Endothelial cell of umbilical vein (primary cell): ENCODE measurements around the gene RELCH. TPM values are rescaled to one million over a fixed set of nuclear protein-coding genes. Genes with fewer than 3 reads are reported as not detected.

Experiments
- BruUV-seq: library from RNA; stranded (reverse); fragments of 400-500 nt; replicated peaks from 2 replicates; lab custom pipeline; 2021; lab: Mats Ljungman, UMichigan
- CTCF ChIA-PET: fragments of 300-600, 350-600 bp; sonication (Branson Sonifier 250); formaldehyde crosslinking; loops from one replicate; lab custom pipeline; 2021; ENCODE audit warnings: antibody characterized with exemption, inconsistent platforms; lab: Charles Lee
- POLR2A ChIA-PET: fragments of 300-600, 350-600 bp; sonication (Branson Sonifier 250); formaldehyde crosslinking; loops from one replicate; lab custom pipeline; 2021; ENCODE audit warnings: antibody characterized with exemption, inconsistent platforms; lab: Charles Lee
- DNase-seq: peaks from one replicate; pipeline ENCODE4 v3.0.0-alpha.2; 2011; ENCODE audit warnings: low read depth, low spot score
- FAIRE-seq: peaks from 2 replicates; lab custom pipeline; 2011; peaks lifted over from hg19 to GRCh38; lab: Jason Lieb, UNC
- H2AFZ ChIP-seq: 2 replicates; pipeline ENCODE4 v1.6.0; 2012; ENCODE audit warnings: low read depth, low read length, control low read depth, inconsistent platforms
- H3K27ac ChIP-seq: 2 replicates; pipeline ENCODE4 v1.5.1; 2011; ENCODE audit warnings: low read depth, mild to moderate bottlenecking, control low read depth, low read length, moderate library complexity; ENCODE audit not compliant: insufficient read depth
- H3K27me3 ChIP-seq, 2 experiments: 2 replicates each; pipeline versions ENCODE4 v1.6.0 to v1.6.1; 2011; ENCODE audit warnings: low read length in 2 of 2, mixed read lengths in 1 of 2; ENCODE audit not compliant: control insufficient read depth in 2 of 2, insufficient read depth in 2 of 2
- H3K36me3 ChIP-seq, 2 experiments: 2 replicates in 1 of 2; 3 replicates in 1 of 2; pipeline ENCODE4 v1.5.1; 2011; ENCODE audit warnings: low read length in 2 of 2, mild to moderate bottlenecking in 1 of 2, moderate library complexity in 1 of 2; ENCODE audit not compliant: control insufficient read depth in 2 of 2, insufficient read depth in 2 of 2; ENCODE audit errors: extremely low read depth in 1 of 2
- H3K4me1 ChIP-seq: 3 replicates; pipeline ENCODE4 v1.5.1; 2011; ENCODE audit warnings: mild to moderate bottlenecking, low read length; ENCODE audit not compliant: control insufficient read depth, insufficient read depth; ENCODE audit errors: extremely low read depth
- H3K4me2 ChIP-seq: 2 replicates; pipeline ENCODE4 v1.6.1; 2011; ENCODE audit warnings: low read length, control low read depth, mixed read lengths; ENCODE audit not compliant: insufficient read depth
- H3K4me3 ChIP-seq, 3 experiments: fragments of 200-600 bp in 1 of 3; sonication (generic), shearing (Covaris generic) in 1 of 3; replicated peaks in 1 of 3; 2 replicates each; pipeline ENCODE4 v1.5.1; 2011 to 2016; ENCODE audit warnings: control low read depth in 3 of 3, low read length in 3 of 3, mild to moderate bottlenecking in 2 of 3, inconsistent platforms in 1 of 3, low read depth in 1 of 3, moderate library complexity in 1 of 3; ENCODE audit not compliant: insufficient read depth in 1 of 3
- H3K79me2 ChIP-seq: 2 replicates; pipeline ENCODE4 v1.6.0; 2012; ENCODE audit warnings: low read length, inconsistent platforms; ENCODE audit not compliant: control insufficient read depth, insufficient read depth
- H3K9ac ChIP-seq: replicated peaks from 2 replicates; pipeline ENCODE3; 2011; ENCODE audit warnings: low read length, control low read depth; ENCODE audit not compliant: insufficient read depth; ENCODE audit errors: extremely low read depth
- H3K9me1 ChIP-seq: replicated peaks from 3 replicates; pipeline ENCODE4 v1.6.0; 2011; ENCODE audit warnings: mild to moderate bottlenecking, low read length; ENCODE audit not compliant: control insufficient read depth, insufficient read depth; ENCODE audit errors: extremely low read depth
- H3K9me3 ChIP-seq: replicated peaks from 2 replicates; pipeline ENCODE4 v1.5.1; 2012; ENCODE audit warnings: low read length, inconsistent platforms; ENCODE audit not compliant: control insufficient read depth, insufficient read depth
- H4K20me1 ChIP-seq: replicated peaks from 2 replicates; pipeline ENCODE3; 2011; ENCODE audit warnings: mild to moderate bottlenecking, low read length; ENCODE audit not compliant: control insufficient read depth, insufficient read depth; ENCODE audit errors: extremely low read depth
- CTCF ChIP-seq, 2 donors: IDR thresholded peaks; 1 replicate in 1 of 2; 2 replicates in 1 of 2; pipeline ENCODE4 v1.5.1; 2011; ENCODE audit warnings: low read length in 2 of 2, mild to moderate bottlenecking in 2 of 2, moderate library complexity in 2 of 2, control low read depth in 1 of 2, inconsistent platforms in 1 of 2, low read depth in 1 of 2; ENCODE audit not compliant: insufficient read depth in 1 of 2; ENCODE audit errors: extremely low read depth in 1 of 2
- EZH2 ChIP-seq: IDR thresholded peaks from 2 replicates; pipeline ENCODE4 v1.6.1; 2012; ENCODE audit warnings: borderline replicate concordance, low read depth, mild to moderate bottlenecking, moderate library complexity, low read length, inconsistent platforms; ENCODE audit not compliant: severe bottlenecking
- FOS ChIP-seq: IDR thresholded peaks from 2 replicates; pipeline ENCODE4 v1.6.1; 2011; ENCODE audit warnings: mild to moderate bottlenecking, low read length, moderate library complexity, borderline replicate concordance; ENCODE audit not compliant: insufficient read depth
- GATA2 ChIP-seq: IDR thresholded peaks from 2 replicates; pipeline ENCODE4 v1.7.0; 2011; ENCODE audit warnings: low read depth, mild to moderate bottlenecking, moderate library complexity, mixed read lengths, low read length; ENCODE audit not compliant: insufficient read length, insufficient read depth
- JUN ChIP-seq: IDR thresholded peaks from 2 replicates; pipeline ENCODE4 v1.6.1; 2011; ENCODE audit warnings: borderline replicate concordance, low read depth; ENCODE audit not compliant: insufficient read length, insufficient read depth
- MAX ChIP-seq: IDR thresholded peaks from 2 replicates; pipeline ENCODE4 v1.6.1; 2011; ENCODE audit not compliant: insufficient read depth, insufficient read length
- MYC ChIP-seq: IDR thresholded peaks from one replicate; pipeline ENCODE4 v1.6.1; 2011; ENCODE audit warnings: mild to moderate bottlenecking, low read depth, low read length
- POLR2A ChIP-seq: IDR thresholded peaks from 2 replicates; pipeline ENCODE4 v1.6.1; 2012; ENCODE audit warnings: low read depth, mild to moderate bottlenecking, control low read depth, low read length
- POLR2AphosphoS5 ChIP-seq: IDR thresholded peaks from 2 replicates; pipeline ENCODE4 v1.6.1; 2012; ENCODE audit warnings: low read depth, mild to moderate bottlenecking, control low read depth, low read length, moderate library complexity; ENCODE audit not compliant: insufficient read depth
- dilution Hi-C: fragments of 300-500 bp; cut with MboI; formaldehyde crosslinking; loops from one replicate; pipeline ENCODE4 v1.15.0; 2019; ENCODE audit warnings: low sequenced_read_pairs; ENCODE audit not compliant: extremely low pct_ligation_motif_present
- intact Hi-C: fragments of 100-400 bp; cut with micrococcal nuclease; formaldehyde crosslinking; loops from one replicate; pipeline ENCODE4 v1.10.0; 2022
- polyA plus RNA-seq, 4 experiments: library from polyadenylated mRNA; depleted of rRNA in 3 of 4; stranded (reverse) in 3 of 4; unstranded in 1 of 4; fragments of >200 nt; gene quantifications; 2 replicates each; pipeline versions ENCODE4 v1.2.1 to v1.2.3, GENCODE V29; 2011 to 2012; ENCODE audit warnings: missing spikeins in 1 of 4
- total RNA-seq: library from RNA; stranded (reverse); gene quantifications from 2 replicates; pipeline ENCODE4 v1.2.3, GENCODE V29; 2021

Gene RELCH
- total and polyA plus RNA-seq, 2 donors (not counting 3 experiments of a cell fraction or from before 2014, with no cell fraction given), result 6.6 to 25.2 TPM

- Histone ChIP-seq H3K9me3 (no peaks in the 10 kb centered on the region), H3K9ac (no peak overlapping the region), H3K79me2 (no peaks in the 10 kb centered on the region), H3K4me1 (no peaks in the 10 kb centered on the region), H3K27me3 (no peaks in the 10 kb centered on the region), H3K27ac (no peak overlapping the region), H4K20me1 (no peaks in the 10 kb centered on the region), H3K4me2 (no peak overlapping the region), H2AFZ (no peak overlapping the region), H3K36me3 (peaks cover 0 to 21% of the 10 kb centered on the region in 2 experiments), H3K9me1 (no peaks in the 10 kb centered on the region), H3K4me3 (no peak overlapping the region)
- dilution Hi-C loops, result no loop called here
- ChIA-PET CTCF (interaction anchor here (0.7 to 1.4 kb wide), 5 partner anchors 9 to 29 kb away, joined by 3 to 7 read pairs (median 3); no protein-coding TSS in a partner anchor), POLR2A (no interaction called here)
- intact Hi-C loops, result no loop called here
- BruUV-seq, result no TSS peak
- DNase-seq, result no peak
- no peak for TF ChIP-seq FOS
- no peak for TF ChIP-seq POLR2AphosphoS5
- no peak for TF ChIP-seq JUN
- TF ChIP-seq POLR2A, result no peak
- TF ChIP-seq MAX, result no peak
- no peak for TF ChIP-seq GATA2
- TF ChIP-seq EZH2, result no peak
- TF ChIP-seq CTCF (IDR thresholded peaks at IDR 0.05; ENCODE audit: extremely low read depth in 1 of 2, insufficient read depth in 1 of 2, low read depth in 1 of 2, low read length in 2 of 2), result no peak
- no peak for TF ChIP-seq MYC
- FAIRE-seq, result no peak
These were observed 77.9 kb downstream of the RELCH start for GRCh38 chr18:62264984-62265383.
